ENCODE results near the gene KRT71.

The KRT71 gene

DNA sequence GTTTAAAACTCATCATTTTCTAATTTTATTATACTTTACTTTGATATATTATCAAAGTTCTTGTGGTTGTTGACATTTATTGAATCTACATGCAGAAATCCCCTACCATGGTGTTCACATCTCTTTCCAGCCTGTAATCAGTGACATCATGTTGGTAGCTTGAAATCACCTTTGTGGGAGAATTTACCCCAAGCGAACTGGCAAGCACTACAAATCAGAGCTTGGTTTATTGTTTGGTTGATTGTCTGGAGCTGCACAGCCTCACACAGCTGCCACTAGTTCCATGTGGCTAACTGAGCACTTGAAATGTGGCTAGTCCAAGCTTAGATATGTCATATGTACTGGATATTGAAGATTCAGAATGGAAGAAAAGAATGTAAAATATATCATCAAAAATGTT, 17.4 kb downstream of the KRT71 start:
- no peak for DNase-seq

- DNase-seq = no peak
Measured at GRCh38 chr12:52534482-52534881, 18.5 kb downstream of the KRT71 start.

- no peak for DNase-seq
Measured at GRCh38 chr12:52533686-52534470, 19.1 kb downstream of the KRT71 start.

DNA sequence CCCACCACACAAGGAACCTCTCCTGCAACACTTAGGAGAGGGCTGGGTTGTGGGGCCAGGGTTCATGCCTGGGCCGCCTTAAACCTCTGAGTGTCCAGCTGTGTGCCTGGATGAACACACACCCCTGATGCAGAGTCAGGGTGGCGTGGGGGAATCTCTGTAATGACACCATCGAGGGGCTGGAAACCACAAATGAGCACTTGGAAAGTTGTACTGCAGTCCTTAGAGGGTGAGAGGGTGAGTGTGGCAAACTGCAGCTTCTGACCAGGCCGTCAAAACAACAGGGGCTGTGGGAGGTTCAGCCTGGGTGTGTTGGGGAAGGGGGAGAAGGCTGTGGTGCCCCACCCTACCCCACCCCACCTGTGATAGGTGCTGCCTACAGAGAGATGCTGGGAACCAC, 20.3 kb downstream of the KRT71 start:
- DNase-seq = no peak

- no peak for DNase-seq
Measured at GRCh38 chr12:52531566-52532300, 21.2 kb downstream of the KRT71 start.

DNA sequence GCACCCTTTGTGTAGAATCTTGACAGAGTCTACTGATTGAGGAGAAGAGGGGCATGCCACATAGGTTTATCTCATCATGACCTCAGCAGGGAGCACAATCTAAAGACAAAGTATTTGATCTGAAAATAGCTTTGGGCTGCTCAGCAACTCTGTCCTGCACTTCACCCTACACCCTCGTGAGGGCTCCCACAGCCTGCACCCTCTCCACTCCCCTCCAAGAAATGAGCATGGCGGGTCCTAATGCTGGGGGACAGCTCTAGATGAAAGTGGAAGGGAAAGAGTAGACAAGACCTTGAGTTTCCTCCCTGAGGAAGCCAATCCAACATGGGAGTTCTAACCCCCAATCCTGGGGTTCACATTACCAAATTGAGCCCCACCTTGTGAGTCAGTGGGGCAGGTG, 22.0 kb downstream of the KRT71 start:
- DNase-seq = no peak

DNA sequence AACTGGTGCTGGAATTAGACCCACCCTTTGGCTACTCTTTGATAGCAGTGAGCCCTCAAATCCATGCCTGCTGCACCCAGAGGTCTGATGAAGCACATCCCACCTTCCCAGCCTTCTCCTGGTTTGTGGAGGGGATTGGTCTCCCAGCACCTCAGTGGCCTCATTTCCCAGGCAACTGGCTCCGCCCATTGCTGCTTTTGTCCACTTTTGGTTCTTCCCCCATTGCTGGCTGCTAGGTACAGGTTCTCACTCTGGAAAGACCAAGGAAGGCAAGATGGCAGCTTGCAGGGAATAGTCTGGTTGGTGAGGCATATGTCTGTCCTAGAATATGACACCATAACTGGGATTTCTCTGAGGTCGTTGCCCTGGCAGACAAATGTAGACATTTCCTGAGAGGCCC, 22.6 kb downstream of the KRT71 start:
- no peak for DNase-seq

- DNase-seq = no peak
Measured at GRCh38 chr12:52529846-52530245, 23.1 kb downstream of the KRT71 start.

GRCh38 chr12:52529417-52529816, 23.5 kb downstream of the KRT71 start:
- DNase-seq = no peak

DNA sequence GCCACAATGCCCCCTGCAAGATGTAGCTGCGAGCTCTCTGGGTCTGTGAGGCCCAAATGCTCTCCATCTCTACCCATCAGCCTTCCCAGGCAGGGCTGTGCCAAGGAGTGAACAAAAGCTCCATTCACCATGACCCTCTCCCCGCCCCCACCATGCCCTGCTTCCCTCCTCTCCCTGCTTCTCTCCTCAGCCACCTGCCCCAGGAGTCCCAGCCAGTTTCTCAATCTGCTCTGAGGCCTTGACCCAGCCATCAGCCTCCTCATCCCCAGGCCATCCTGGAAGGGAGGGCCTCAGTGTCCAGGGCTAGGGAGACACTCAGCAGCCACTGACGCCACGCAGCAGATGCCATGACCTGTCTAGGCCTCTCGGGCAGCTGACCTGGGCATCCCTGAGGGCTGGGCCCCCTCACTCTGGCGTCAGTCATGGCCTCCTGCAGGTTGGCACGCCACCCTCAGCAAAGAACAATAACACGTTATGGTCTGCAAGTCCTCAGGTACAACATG, 24.3 kb downstream of the KRT71 start:
- no peak for DNase-seq

GRCh38 chr12:52527121-52527800, 25.7 kb downstream of the KRT71 start:
- DNase-seq = no peak

GRCh38 chr12:52526511-52526951, 26.4 kb downstream of the KRT71 start:
- DNase-seq = no peak

DNA sequence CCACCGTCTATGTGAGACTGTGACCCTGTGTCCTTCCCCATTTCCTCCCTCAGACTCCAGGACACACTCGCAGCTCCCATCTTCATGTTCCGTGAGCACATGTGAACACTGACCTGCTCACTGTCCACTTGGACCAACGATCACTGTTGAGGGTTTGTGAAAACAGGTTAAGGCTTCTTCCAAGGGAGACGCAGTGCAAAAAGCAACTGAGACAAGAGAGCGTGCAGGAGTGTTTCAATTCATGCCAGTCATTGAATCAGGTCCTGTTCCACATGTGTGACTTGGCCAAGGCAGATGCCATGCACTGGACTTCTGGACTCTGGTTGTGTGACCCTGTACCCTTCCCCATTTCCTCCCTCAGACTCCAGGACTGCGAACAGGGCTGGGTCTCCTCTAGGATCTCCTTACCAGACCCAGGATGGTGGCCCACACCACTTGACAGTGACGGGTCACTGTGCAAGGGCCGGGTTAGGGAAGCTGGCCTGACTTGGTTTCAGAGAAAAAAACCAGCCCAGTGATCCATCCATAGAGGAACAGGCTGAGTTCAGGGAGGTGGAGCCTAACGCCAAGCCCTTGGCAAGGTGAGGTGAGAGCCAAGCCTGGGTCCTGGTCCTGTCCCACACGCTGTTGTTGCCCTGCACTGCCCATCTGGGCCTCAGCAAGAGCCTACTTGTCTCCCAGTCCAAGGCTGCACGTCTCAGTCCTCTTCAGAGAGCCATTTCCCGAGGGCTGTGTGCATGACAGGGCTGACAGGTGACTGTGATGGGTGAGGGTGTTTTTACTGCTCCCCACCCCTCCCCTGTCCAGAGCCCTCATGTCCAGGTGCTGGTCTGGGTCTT, 27.1 kb downstream of the KRT71 start:
- no peak for DNase-seq

- no peak for DNase-seq
Measured at GRCh38 chr12:52524898-52525591, 27.9 kb downstream of the KRT71 start.

- no peak for DNase-seq
Measured at GRCh38 chr12:52524241-52524897, 28.6 kb downstream of the KRT71 start.

DNA sequence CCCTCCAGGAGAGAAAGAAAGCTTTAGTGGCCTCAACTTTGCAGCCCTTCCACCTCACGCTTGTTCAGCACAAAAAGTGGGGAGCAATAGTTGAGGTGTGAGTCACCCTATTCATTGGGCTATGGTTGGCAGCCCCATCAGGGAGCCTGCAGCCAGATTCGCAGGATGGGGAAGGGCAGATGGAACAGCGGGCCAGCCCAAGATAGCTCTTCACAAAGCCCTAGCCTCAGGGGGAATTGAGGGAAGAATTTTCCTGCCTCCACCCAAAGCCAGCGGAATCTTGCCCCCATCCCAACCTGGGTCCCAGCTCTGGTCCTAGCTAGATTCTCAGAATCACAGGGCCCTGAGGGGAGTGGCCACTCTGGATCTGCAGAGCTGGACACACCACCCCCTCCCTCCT, 29.1 kb downstream of the KRT71 start:
- DNase-seq = no peak

DNA sequence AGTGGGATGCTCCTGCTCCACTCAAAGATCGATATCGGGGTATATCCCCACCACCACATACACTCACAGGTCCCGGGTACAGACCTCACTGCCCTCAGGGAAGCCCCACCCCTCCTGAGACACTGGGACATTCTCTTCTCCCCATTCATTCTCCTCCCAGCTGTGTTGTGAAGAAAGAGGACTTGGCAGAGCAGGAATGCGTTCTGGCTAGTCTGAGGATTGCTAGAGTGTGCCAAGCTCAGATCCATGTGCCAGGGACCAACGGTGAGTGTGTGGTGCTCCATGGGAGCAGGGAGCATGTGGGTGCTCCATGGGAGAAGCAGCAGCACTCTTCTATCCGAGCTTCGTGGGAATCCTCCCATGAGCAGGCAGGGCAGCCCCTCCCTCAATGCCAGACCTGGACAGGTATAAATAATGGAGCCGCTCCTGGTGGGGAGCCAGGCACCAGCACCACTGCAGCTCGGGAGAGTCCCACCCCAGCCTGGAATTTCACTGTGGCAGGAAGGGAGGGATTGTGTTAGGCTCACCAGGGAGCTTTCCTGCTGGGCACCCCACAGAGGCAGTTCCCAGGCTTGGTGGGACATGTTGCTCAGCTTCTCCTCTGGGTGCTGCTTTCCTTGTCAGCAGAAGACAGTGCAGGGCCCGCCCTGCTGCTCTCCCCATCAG, 30.5 kb downstream of the KRT71 start:
- no peak for DNase-seq

- no peak for DNase-seq
Measured at GRCh38 chr12:52521568-52522266, 31.2 kb downstream of the KRT71 start.

GRCh38 chr12:52521175-52521567, 31.8 kb downstream of the KRT71 start:
- DNase-seq = no peak

Data from NCI-H1048 (cell line).